PC-9 (cell line): ENCODE results near the gene CCDC69.

ENCODE experiments used
- EZH2 ChIP-seq: fragments of 200-600 bp; sonication (generic); IDR thresholded peaks from 2 replicates; pipeline ENCODE4 v1.8.0; 2017; ENCODE audit warnings: antibody characterized with exemption, low read depth
- TF ChIP-seq, protein P1 (sequence below): fragments of 200-600 bp; sonication (generic); conservative IDR thresholded peaks from 2 replicates; pipeline ENCODE4 v1.6.1; 2017; ENCODE audit warnings: mixed run types, antibody characterized with exemption, mild to moderate bottlenecking, moderate library complexity

- TF ChIP-seq, protein P1, sequence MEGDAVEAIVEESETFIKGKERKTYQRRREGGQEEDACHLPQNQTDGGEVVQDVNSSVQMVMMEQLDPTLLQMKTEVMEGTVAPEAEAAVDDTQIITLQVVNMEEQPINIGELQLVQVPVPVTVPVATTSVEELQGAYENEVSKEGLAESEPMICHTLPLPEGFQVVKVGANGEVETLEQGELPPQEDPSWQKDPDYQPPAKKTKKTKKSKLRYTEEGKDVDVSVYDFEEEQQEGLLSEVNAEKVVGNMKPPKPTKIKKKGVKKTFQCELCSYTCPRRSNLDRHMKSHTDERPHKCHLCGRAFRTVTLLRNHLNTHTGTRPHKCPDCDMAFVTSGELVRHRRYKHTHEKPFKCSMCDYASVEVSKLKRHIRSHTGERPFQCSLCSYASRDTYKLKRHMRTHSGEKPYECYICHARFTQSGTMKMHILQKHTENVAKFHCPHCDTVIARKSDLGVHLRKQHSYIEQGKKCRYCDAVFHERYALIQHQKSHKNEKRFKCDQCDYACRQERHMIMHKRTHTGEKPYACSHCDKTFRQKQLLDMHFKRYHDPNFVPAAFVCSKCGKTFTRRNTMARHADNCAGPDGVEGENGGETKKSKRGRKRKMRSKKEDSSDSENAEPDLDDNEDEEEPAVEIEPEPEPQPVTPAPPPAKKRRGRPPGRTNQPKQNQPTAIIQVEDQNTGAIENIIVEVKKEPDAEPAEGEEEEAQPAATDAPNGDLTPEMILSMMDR = no peak
- no peak for TF ChIP-seq EZH2
These were observed 44.4 kb downstream of the CCDC69 start for GRCh38 chr5:151179489-151179840.
